Measurements from ENCODE around the gene TECTA. TPM values are rescaled to one million over a fixed set of nuclear protein-coding genes. Genes with fewer than 3 reads are reported as not detected.

The TECTA gene
- polyA plus RNA-seq, 2 of the 4 experiments (the other 2 are of a cell fraction) = 0.05 to 0.14 TPM

DNA sequence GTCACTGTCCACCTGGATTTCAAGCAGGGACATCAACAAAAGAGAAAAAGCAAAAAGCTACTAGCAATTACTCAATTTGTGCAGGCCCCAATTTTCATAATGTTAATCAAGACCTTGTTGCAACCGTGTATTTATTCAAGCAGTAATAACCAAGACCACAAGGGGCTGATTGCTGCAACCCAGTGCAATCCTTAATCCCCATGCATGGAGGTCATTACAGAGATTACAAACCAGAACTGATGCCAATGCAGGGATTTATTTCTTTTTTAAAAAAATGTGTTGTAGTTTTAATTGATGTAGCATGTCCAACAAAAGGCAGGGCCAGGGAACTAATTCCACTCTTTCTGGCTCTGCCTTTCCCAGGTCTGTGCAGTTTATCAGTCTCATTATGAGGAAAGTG is 18.4 kb downstream of the TECTA start:
- no peak overlapping the region for H3K4me3 ChIP-seq
- H3K4me2 ChIP-seq = no peak overlapping the region
- 5% methylated on average over 1 of the region's 1 CpG for WGBS (ENCODE audit: missing lambda C conversion rate)
- H3K9me3 ChIP-seq = peaks cover 16% of the 10 kb centered on the region
- DNase-seq (ENCODE audit: low read depth in 1 of 2, low spot score in 1 of 2) (no peak), ATAC-seq (no peak), FAIRE-seq (no peak)
- no peaks in the 10 kb centered on the region for H3K4me1 ChIP-seq
- H3K27ac ChIP-seq = no peak overlapping the region
- ChIA-PET POLR2A (no interaction called here), CTCF (interaction anchor here (0.6 to 1.5 kb wide), 2 partner anchors 18 to 113 kb away, joined by 3 read pairs; partner anchors contain the start of gene TECTA)
- TF ChIP-seq HES2 (IDR thresholded peaks at IDR 0.05) (no peak), SMC3 (IDR thresholded peaks at IDR 0.05) (no peak), HDAC2 (IDR thresholded peaks at IDR 0.05) (no peak), NPAS2 (CRISPR knock-in tag; IDR thresholded peaks at IDR 0.05; ENCODE audit: borderline replicate concordance) (no peak), SREBF2 (IDR thresholded peaks at IDR 0.05) (no peak), JUNB (IDR thresholded peaks at IDR 0.05) (no peak), BHLHE40 (IDR thresholded peaks at IDR 0.05; ENCODE audit: low read depth, low read length) (no peak), CBX2 (IDR thresholded peaks at IDR 0.05; ENCODE audit: borderline replicate concordance, low read depth) (no peak), HEYL (CRISPR knock-in tag; IDR thresholded peaks at IDR 0.05) (no peak), ZC3H11A (IDR thresholded peaks at IDR 0.05) (no peak), HOXB5 (CRISPR knock-in tag; IDR thresholded peaks at IDR 0.05) (no peak), RFX5 (IDR thresholded peaks at IDR 0.05) (no peak), CBX8 (IDR thresholded peaks at IDR 0.05) (no peak), TFCP2L1 (CRISPR knock-in tag; IDR thresholded peaks at IDR 0.05) (no peak)

DNA sequence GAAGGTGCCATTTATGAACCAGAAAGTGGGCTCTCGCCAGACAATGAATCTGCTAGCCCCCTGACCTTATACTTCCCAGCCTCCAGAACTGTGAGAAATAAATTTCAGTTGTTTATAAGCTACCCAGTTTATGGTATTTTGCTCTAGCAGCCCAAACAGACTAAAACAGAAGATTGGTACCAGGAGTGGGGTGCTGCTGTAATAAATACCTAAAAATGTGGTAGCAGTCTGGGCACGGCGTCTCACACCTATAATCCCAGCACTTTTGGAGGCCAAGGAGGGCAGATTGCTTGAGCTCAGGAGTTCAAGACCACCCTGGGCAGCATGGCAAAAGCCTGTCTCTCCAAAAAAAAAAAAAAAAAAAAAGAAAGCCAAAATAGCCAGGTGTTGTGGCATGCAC is 21.3 kb downstream of the TECTA start:
- Histone ChIP-seq H3K4me3 (no peak overlapping the region), H3K9me3 (peaks cover 16% of the 10 kb centered on the region), H3K27ac (no peak overlapping the region), H3K4me1 (no peaks in the 10 kb centered on the region), H3K4me2 (no peak overlapping the region)
- TF ChIP-seq CHD4 (IDR thresholded peaks at IDR 0.05; ENCODE audit: borderline replicate concordance) (no peak), ZSCAN20 (CRISPR knock-in tag; IDR thresholded peaks at IDR 0.05) (no peak), MAFK (IDR thresholded peaks at IDR 0.05; ENCODE audit: partially characterized antibody) (no peak), JUN (IDR thresholded peaks at IDR 0.05) (no peak), KDM1A (IDR thresholded peaks at IDR 0.05; ENCODE audit: low read depth) (no peak), RARB (CRISPR knock-in tag; IDR thresholded peaks at IDR 0.05) (no peak), CTCF (IDR thresholded peaks at IDR 0.05) (no peak), CEBPB (IDR thresholded peaks at IDR 0.05) (no peak), RFX5 (IDR thresholded peaks at IDR 0.05) (no peak)
- 2% methylated on average over 3 of the region's 3 CpGs for WGBS (ENCODE audit: missing lambda C conversion rate)
- CTCF ChIA-PET = interaction anchor here (1.2 to 1.6 kb wide), 2 partner anchors 11 to 611 kb away, joined by 3 to 4 read pairs; partner anchors contain the start of gene GRIK4
- no peak for DNase-seq (ENCODE audit: low read depth in 1 of 2, low spot score in 1 of 2)
- no peak for ATAC-seq
- no peak for FAIRE-seq
- POLR2A ChIA-PET = no interaction called here

DNA sequence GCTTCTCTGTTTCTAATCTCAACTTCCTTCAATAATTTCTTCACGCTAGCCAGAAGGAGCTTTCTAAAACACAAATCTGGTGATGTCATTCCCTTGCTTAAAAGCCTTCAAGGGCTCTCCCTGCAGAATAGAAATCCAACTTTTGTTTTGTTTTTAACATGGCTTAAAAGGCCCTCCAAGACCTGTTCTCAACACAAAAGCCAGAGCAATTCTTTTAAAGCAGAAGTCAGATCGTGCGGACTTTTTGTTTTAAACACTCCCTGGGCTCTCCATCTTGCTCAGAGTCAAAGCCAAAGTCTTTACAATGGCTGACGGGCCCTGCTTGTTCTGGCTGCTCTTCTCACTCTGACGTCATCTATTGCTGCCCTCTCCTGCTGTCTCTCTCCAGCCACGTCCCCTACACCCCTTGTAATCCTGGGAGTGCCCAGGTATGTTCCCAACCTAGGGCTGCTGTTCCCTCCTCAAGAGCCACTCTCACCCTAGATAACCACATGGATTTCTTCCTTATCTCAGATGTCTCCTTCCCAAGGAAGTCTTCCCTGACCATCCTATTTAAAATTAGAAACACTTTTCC is 22.5 kb downstream of the TECTA start:
- H3K4me3 ChIP-seq = no peak overlapping the region
- ChIA-PET POLR2A (no interaction called here), CTCF (no interaction called here)
- 31% methylated on average over 6 of the region's 6 CpGs for WGBS (ENCODE audit: missing lambda C conversion rate)
- H3K4me1 ChIP-seq = no peaks in the 10 kb centered on the region
- no peak for TF ChIP-seq CTCF (IDR thresholded peaks at IDR 0.05)
- no peak for TF ChIP-seq ZNF302 (CRISPR knock-in tag; IDR thresholded peaks at IDR 0.05)
- TF ChIP-seq, protein P1, sequence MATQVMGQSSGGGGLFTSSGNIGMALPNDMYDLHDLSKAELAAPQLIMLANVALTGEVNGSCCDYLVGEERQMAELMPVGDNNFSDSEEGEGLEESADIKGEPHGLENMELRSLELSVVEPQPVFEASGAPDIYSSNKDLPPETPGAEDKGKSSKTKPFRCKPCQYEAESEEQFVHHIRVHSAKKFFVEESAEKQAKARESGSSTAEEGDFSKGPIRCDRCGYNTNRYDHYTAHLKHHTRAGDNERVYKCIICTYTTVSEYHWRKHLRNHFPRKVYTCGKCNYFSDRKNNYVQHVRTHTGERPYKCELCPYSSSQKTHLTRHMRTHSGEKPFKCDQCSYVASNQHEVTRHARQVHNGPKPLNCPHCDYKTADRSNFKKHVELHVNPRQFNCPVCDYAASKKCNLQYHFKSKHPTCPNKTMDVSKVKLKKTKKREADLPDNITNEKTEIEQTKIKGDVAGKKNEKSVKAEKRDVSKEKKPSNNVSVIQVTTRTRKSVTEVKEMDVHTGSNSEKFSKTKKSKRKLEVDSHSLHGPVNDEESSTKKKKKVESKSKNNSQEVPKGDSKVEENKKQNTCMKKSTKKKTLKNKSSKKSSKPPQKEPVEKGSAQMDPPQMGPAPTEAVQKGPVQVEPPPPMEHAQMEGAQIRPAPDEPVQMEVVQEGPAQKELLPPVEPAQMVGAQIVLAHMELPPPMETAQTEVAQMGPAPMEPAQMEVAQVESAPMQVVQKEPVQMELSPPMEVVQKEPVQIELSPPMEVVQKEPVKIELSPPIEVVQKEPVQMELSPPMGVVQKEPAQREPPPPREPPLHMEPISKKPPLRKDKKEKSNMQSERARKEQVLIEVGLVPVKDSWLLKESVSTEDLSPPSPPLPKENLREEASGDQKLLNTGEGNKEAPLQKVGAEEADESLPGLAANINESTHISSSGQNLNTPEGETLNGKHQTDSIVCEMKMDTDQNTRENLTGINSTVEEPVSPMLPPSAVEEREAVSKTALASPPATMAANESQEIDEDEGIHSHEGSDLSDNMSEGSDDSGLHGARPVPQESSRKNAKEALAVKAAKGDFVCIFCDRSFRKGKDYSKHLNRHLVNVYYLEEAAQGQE (IDR thresholded peaks at IDR 0.05) = no peak
- TF ChIP-seq, protein P2, sequence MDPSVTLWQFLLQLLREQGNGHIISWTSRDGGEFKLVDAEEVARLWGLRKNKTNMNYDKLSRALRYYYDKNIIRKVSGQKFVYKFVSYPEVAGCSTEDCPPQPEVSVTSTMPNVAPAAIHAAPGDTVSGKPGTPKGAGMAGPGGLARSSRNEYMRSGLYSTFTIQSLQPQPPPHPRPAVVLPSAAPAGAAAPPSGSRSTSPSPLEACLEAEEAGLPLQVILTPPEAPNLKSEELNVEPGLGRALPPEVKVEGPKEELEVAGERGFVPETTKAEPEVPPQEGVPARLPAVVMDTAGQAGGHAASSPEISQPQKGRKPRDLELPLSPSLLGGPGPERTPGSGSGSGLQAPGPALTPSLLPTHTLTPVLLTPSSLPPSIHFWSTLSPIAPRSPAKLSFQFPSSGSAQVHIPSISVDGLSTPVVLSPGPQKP (IDR thresholded peaks at IDR 0.05; ENCODE audit: low read depth, low read length) = no peak
- TF ChIP-seq MAZ (IDR thresholded peaks at IDR 0.05; ENCODE audit: borderline replicate concordance, low read depth, low read length) = no peak
- no peak for TF ChIP-seq EHF (CRISPR knock-in tag; IDR thresholded peaks at IDR 0.05)
- TF ChIP-seq FOSB (CRISPR knock-in tag; IDR thresholded peaks at IDR 0.05) = no peak
- no peak for FAIRE-seq
- no peak for ATAC-seq
- no peak for DNase-seq (ENCODE audit: low read depth in 1 of 2, low spot score in 1 of 2)
- H3K9me3 ChIP-seq = peaks cover 16% of the 10 kb centered on the region
- no peak overlapping the region for H3K27ac ChIP-seq
- no peak overlapping the region for H3K4me2 ChIP-seq
